Endothelial cell (in vitro differentiated cells): ENCODE measurements around the gene ACTR2. TPM values are rescaled to one million over a fixed set of nuclear protein-coding genes. Genes with fewer than 3 reads are reported as not detected.

Source experiments
- DNase-seq: peaks from one replicate; pipeline ENCODE4 v3.0.0; 2021; ENCODE audit warnings: low spot score
- H3K27ac Mint-ChIP-seq: one replicate; pipeline ENCODE4 v1.8.0; 2021; ENCODE audit warnings: mixed read lengths, inconsistent platforms; ENCODE audit not compliant: unreplicated experiment
- H3K27me3 Mint-ChIP-seq: one replicate; pipeline ENCODE4 v1.8.0; 2021; ENCODE audit warnings: mild to moderate bottlenecking, moderate library complexity, mixed read lengths, inconsistent platforms; ENCODE audit not compliant: unreplicated experiment
- H3K36me3 Mint-ChIP-seq: one replicate; pipeline ENCODE4 v1.8.0; 2021; ENCODE audit warnings: mild to moderate bottlenecking, low read depth, mixed read lengths, inconsistent platforms; ENCODE audit not compliant: unreplicated experiment
- H3K4me1 Mint-ChIP-seq: one replicate; pipeline ENCODE4 v1.8.0; 2021; ENCODE audit warnings: mild to moderate bottlenecking, mixed read lengths, inconsistent platforms; ENCODE audit not compliant: unreplicated experiment
- H3K4me3 Mint-ChIP-seq: one replicate; pipeline ENCODE4 v1.8.0; 2021; ENCODE audit warnings: mild to moderate bottlenecking, mixed read lengths, inconsistent platforms; ENCODE audit not compliant: unreplicated experiment
- H3K9me3 Mint-ChIP-seq: one replicate; pipeline ENCODE4 v1.8.0; 2021; ENCODE audit warnings: mixed read lengths, inconsistent platforms; ENCODE audit not compliant: unreplicated experiment
- CTCF ChIP-seq: fragments of 200-600 bp; sonication (generic); IDR thresholded peaks from one replicate; pipeline ENCODE4 v1.5.0; 2021; ENCODE audit warnings: antibody characterized with exemption; ENCODE audit not compliant: unreplicated experiment
- total RNA-seq: library from RNA; stranded (reverse); fragmentation: NEBNext Ultra II Directional; extraction: Animal tissue kit (Norgen Biotek cat#: 25700); gene quantifications from one replicate; pipeline ENCODE4 v1.2.1, GENCODE V29; 2021; ENCODE audit not compliant: unreplicated experiment

The ACTR2 gene
- total RNA-seq, 1 donor from 2014 or later: 389 TPM

DNA sequence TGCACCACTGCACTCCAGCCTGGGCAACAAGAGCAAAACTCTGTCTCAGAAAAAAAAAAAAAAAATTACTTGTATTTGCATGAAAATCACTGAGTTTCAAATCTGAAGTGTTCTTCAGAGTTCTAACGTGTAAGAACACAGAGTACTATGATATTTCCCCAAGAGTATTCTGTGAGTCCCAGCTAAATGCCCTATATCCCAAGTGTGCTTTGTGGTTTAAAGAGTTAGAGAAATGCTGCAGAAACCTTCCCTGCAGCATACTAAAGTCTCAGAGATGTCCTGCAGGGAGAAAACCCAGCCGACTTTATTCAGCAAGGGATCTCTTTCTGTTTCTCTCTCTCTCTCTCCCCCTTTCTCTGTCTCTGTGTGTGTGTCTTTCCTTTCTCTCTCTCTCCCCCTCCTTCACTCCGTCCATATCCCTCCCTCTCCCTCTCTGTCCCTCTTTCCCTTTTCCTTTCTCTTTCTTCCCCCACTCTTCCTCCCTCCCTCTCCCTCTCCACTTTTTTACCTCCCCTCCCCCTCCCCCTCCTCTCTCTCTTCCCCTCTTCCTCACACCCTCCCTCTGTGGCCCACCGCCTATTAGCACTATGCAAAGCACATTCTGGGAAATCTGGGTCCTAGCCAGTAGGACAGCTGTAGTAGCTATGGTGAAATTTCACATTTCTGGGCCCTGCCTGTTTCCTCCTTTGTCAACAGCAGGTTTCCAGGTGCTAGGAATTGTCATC is 54.2 kb downstream of the ACTR2 start:
- Mint-ChIP-seq H3K36me3 (no peaks in the 10 kb centered on the region), H3K27ac (no peak overlapping the region), H3K4me1 (peaks cover 13% of the 10 kb centered on the region), H3K27me3 (peaks cover 4% of the 10 kb centered on the region), H3K9me3 (no peaks in the 10 kb centered on the region), H3K4me3 (no peak overlapping the region)
- DNase-seq: no peak
- no peak for TF ChIP-seq CTCF

DNA sequence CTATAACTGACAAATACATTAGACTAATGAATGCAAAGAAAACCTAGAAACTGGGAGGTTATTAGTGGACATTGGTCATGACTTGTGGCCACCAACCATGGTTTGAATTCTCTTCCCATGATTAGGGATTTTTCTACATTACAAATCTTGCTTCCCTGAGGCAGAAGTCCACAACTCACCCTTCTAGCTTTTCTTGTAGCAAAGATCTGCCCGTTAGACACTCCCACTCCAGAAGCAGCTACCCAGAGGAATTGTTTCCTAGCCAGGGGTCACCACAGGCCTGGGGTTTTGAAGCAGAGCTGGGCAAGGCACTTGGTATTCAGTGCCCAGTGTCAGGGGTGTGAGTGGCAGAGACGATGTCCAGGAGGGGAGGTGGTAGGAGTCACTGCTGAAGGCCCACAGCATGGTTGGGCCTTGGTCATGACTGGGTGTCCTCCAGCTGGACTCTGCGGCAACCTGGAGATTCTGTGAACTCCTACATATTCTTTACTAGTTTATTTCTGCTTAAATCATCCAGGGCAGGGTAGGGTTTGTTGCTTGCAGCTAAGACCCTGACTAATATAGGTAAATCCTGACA is 54.9 kb downstream of the ACTR2 start:
- H3K9me3 Mint-ChIP-seq: no peaks in the 10 kb centered on the region
- DNase-seq: no peak
- peaks cover 2% of the 10 kb centered on the region for H3K27me3 Mint-ChIP-seq
- no peak for TF ChIP-seq CTCF
- peaks cover 13% of the 10 kb centered on the region for H3K4me1 Mint-ChIP-seq
- no peak overlapping the region for H3K27ac Mint-ChIP-seq
- no peaks in the 10 kb centered on the region for H3K36me3 Mint-ChIP-seq
- no peak overlapping the region for H3K4me3 Mint-ChIP-seq

GRCh38 chr2:65287364-65287763 is 59.7 kb downstream of the ACTR2 start:
- H3K9me3 Mint-ChIP-seq: no peaks in the 10 kb centered on the region
- no peaks in the 10 kb centered on the region for H3K36me3 Mint-ChIP-seq
- H3K27ac Mint-ChIP-seq: no peak overlapping the region
- no peaks in the 10 kb centered on the region for H3K27me3 Mint-ChIP-seq
- no peak for DNase-seq
- no peak overlapping the region for H3K4me3 Mint-ChIP-seq
- H3K4me1 Mint-ChIP-seq: no peaks in the 10 kb centered on the region
- TF ChIP-seq CTCF: no peak

DNA sequence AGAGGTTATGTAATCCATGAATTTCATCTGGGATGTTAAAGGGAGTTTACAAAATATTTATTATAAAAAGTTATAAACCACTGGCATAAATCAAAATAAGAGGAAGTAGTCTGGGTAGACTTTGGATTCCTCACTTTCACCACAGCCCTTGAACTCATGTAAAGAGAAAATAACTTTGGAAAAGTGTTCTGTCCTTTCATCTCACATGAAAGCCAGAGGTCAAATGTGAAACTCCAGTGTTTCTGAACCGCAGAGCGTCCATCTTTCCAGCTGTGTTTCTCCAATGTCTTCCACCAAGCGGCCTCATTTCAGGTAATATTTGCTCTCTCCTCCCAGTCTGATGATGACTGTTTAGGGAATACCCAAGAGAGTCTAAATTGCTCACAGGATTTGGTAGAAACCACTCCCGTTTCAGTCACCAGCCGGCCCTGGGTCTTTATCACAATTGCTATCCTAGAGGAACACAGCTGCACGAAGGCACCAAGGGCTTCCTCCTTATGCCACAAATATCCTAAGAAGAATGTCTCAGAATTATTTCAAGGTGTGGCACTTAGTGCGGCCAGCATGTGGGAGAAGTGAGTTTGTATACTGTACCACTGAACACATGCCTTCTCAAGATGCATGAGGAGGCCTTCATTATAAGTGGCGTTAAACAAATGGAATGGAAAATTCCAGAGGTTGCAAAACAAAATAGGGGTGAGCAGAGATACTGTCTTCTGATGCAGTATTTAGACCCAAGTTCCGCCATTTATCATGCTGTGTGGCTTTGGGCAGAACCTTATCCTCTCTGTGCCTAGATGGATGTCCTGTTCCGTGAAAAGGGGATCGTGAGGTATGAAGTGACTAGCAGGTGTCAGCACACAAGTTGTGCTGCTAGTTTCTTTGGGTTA is 63.8 kb downstream of the ACTR2 start:
- H3K27ac Mint-ChIP-seq: no peak overlapping the region
- no peak for TF ChIP-seq CTCF
- no peaks in the 10 kb centered on the region for H3K27me3 Mint-ChIP-seq
- H3K4me1 Mint-ChIP-seq: peaks cover 10% of the 10 kb centered on the region
- no peaks in the 10 kb centered on the region for H3K36me3 Mint-ChIP-seq
- no peak overlapping the region for H3K4me3 Mint-ChIP-seq
- DNase-seq: no peak
- H3K9me3 Mint-ChIP-seq: no peaks in the 10 kb centered on the region

DNA sequence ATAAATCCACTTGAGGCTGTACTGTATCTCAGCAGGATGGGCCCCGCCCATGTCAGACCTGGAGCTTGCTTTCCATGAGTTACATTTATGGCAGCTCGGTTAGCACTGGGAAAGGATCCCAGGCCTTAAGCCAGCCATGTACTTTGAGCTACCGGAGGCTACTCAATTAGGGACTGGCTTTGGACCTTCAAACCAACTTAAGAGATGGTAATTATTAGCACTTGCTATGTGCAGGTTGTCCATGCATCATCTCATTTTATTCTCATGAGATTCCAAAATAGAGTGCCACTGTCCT is 64.4 kb downstream of the ACTR2 start:
- Mint-ChIP-seq H3K27me3 (no peaks in the 10 kb centered on the region), H3K36me3 (no peaks in the 10 kb centered on the region), H3K9me3 (no peaks in the 10 kb centered on the region), H3K27ac (no peak overlapping the region), H3K4me3 (no peak overlapping the region), H3K4me1 (peaks cover 10% of the 10 kb centered on the region)
- DNase-seq: no peak
- no peak for TF ChIP-seq CTCF
